Colonic mucosa (tissue), 4 donors: ENCODE data around the gene ASB3. TPM values are rescaled to one million over a fixed set of nuclear protein-coding genes. Genes with fewer than 3 reads are reported as not detected.
"Not testable (repeated sequence)": the region's sequence is repeated elsewhere in the genome, so short reads cannot be mapped to it uniquely, and the experiment has no call there.

Experiments used
- DNase-seq: peaks from one replicate; pipeline ENCODE4 v3.0.0-alpha.2; 2020
- H3K27ac ChIP-seq: fragments of 200-600 bp; one replicate; pipeline ENCODE4 v1.8.0; 2021
- H3K27me3 ChIP-seq: fragments of 200-600 bp; one replicate; pipeline ENCODE4 v1.8.0; 2021
- H3K36me3 ChIP-seq: fragments of 200-600 bp; one replicate; pipeline ENCODE4 v1.8.0; 2021
- H3K4me1 ChIP-seq: fragments of 200-600 bp; one replicate; pipeline ENCODE4 v1.8.0; 2021; ENCODE audit warnings: mild to moderate bottlenecking
- H3K4me3 ChIP-seq: fragments of 200-600 bp; one replicate; pipeline ENCODE4 v1.8.0; 2021
- H3K9ac ChIP-seq, 2 donors: one replicate each; pipeline ENCODE4 v1.7.0; 2013; ENCODE audit warnings: control low read depth in 2 of 2, low read depth in 2 of 2, low read length in 2 of 2
- H3K9me3 ChIP-seq: fragments of 200-600 bp; one replicate; pipeline ENCODE4 v1.8.0; 2021
- CTCF ChIP-seq: fragments of 200-600 bp; IDR thresholded peaks from one replicate; pipeline ENCODE4 v1.8.0; 2022; ENCODE audit warnings: antibody characterized with exemption, mild to moderate bottlenecking
- intact Hi-C: fragments of 100-400 bp; cut with DNase I; formaldehyde crosslinking; loops from one replicate; pipeline ENCODE4 v1.14.1; 2022
- total RNA-seq, 2 donors: library from RNA; stranded (reverse); fragmentation: NEBNext Ultra II Directional in 1 of 2; extraction: Animal tissue kit (Norgen Biotek cat#: 25700) in 1 of 2; gene quantifications; one replicate each; pipeline ENCODE4 v1.2.1, GENCODE V29; 2021
- donor health status: healthy.
- donor health status: DM: no; HTN: no; CAD: no.
- donor health status: DM: no; HTN: no; CAD: no.

Gene ASB3
- total RNA-seq, 2 donors from 2014 or later = 9.9 to 12.3 TPM

- peak; percentile 36 for TF ChIP-seq CTCF
- Histone ChIP-seq H3K27ac (peak within 1 kb of the TSS; percentile 54), H3K4me1 (no peaks in the 10 kb centered on the region), H3K36me3 (peaks cover 8% of the 10 kb centered on the region), H3K9me3 (no peaks in the 10 kb centered on the region), H3K4me3 (peak within 1 kb of the TSS; percentile 67), H3K27me3 (no peaks in the 10 kb centered on the region), H3K9ac (peak within 1 kb of the TSS; percentile 53 to 61)
- DNase-seq = peak; percentile 91
- intact Hi-C loops = no loop called here
Observed at GRCh38 chr2:53767405-53768241, 19.1 kb downstream of the ASB3 start, which contains the start of gene CHAC2. Gene CHAC2 (plus strand): TSS chr2:53767804. CDS start chr2:53767887, 83 bp downstream.

- Histone ChIP-seq H3K9ac (no peak overlapping the region), H3K4me1 (no peaks in the 10 kb centered on the region), H3K4me3 (no peak overlapping the region), H3K36me3 (peaks cover 8% of the 10 kb centered on the region), H3K27me3 (no peaks in the 10 kb centered on the region), H3K27ac (peak overlapping the region; percentile 2), H3K9me3 (no peaks in the 10 kb centered on the region)
- TF ChIP-seq CTCF = no peak
- DNase-seq = no peak
- intact Hi-C loops = no loop called here
Observed at GRCh38 chr2:53765767-53766166, 21.0 kb downstream of the ASB3 start.

GRCh38 chr2:53757206-53757605 is 29.5 kb downstream of the ASB3 start:
- intact Hi-C loops, H3K36me3 ChIP-seq: not testable (repeated sequence)

GRCh38 chr2:53756644-53757043 is 30.1 kb downstream of the ASB3 start:
- no peak for DNase-seq
- no peak for TF ChIP-seq CTCF
- H3K36me3 ChIP-seq = no peaks in the 10 kb centered on the region

More at GRCh38 chr2:53757206-53757605, 29.5 kb downstream of the ASB3 start:
- not testable (repeated sequence) for H3K4me3 ChIP-seq, H3K27ac ChIP-seq, H3K27me3 ChIP-seq, H3K9me3 ChIP-seq, DNase-seq, H3K4me1 ChIP-seq, H3K9ac ChIP-seq

GRCh38 chr2:53755121-53755520 is 31.6 kb downstream of the ASB3 start:
- no peak overlapping the region for H3K27ac ChIP-seq
- TF ChIP-seq CTCF = no peak
- DNase-seq = peak; percentile 27
- intact Hi-C loops = no loop called here
- H3K4me3 ChIP-seq = no peak overlapping the region
- no peak overlapping the region for H3K9ac ChIP-seq
- H3K36me3 ChIP-seq = no peaks in the 10 kb centered on the region
- H3K9me3 ChIP-seq = no peaks in the 10 kb centered on the region
- no peaks in the 10 kb centered on the region for H3K27me3 ChIP-seq
- H3K4me1 ChIP-seq = no peaks in the 10 kb centered on the region

More at GRCh38 chr2:53756644-53757043, 30.1 kb downstream of the ASB3 start:
- Histone ChIP-seq H3K9me3 (no peaks in the 10 kb centered on the region), H3K9ac (no peak overlapping the region), H3K27ac (no peak overlapping the region), H3K4me1 (no peaks in the 10 kb centered on the region), H3K4me3 (no peak overlapping the region), H3K27me3 (no peaks in the 10 kb centered on the region)
- intact Hi-C loops = no loop called here

GRCh38 chr2:53753041-53753440 is 33.7 kb downstream of the ASB3 start:
- no peak for TF ChIP-seq CTCF
- H3K27ac ChIP-seq = no peak overlapping the region
- no peaks in the 10 kb centered on the region for H3K27me3 ChIP-seq
- no peak for DNase-seq
- H3K4me3 ChIP-seq = no peak overlapping the region
- no peaks in the 10 kb centered on the region for H3K4me1 ChIP-seq
- H3K36me3 ChIP-seq = no peaks in the 10 kb centered on the region
- H3K9ac ChIP-seq = no peak overlapping the region
- intact Hi-C loops = no loop called here
- H3K9me3 ChIP-seq = no peaks in the 10 kb centered on the region
